ENCODE results near the gene EVPLL.
"Not testable (repeated sequence)": the region's sequence is repeated elsewhere in the genome, so short reads cannot be mapped to it uniquely, and the experiment has no call there.

The EVPLL gene

GRCh38 chr17:18377437-18378204 is at the start of gene EVPLL:
TSS of gene EVPLL (plus strand) at chr17:18377778. CDS start at chr17:18380938, 3,160 bp downstream.
- no peak for FAIRE-seq

- no peak for FAIRE-seq
Measured at GRCh38 chr17:18328643-18329204, 48.9 kb upstream of the EVPLL start.

- FAIRE-seq = no peak
Measured at GRCh38 chr17:18331879-18332278, 45.7 kb upstream of the EVPLL start.

GRCh38 chr17:18332909-18333489 is 44.6 kb upstream of the EVPLL start:
- FAIRE-seq = no peak

- not testable (repeated sequence) for FAIRE-seq
Measured at GRCh38 chr17:18338158-18338557, 39.4 kb upstream of the EVPLL start.

GRCh38 chr17:18339933-18340332 is 37.6 kb upstream of the EVPLL start:
- FAIRE-seq = no peak

- FAIRE-seq = no peak
Measured at GRCh38 chr17:18344021-18344420, 33.6 kb upstream of the EVPLL start.

GRCh38 chr17:18353541-18353940 is 24.0 kb upstream of the EVPLL start:
- FAIRE-seq = no peak

GRCh38 chr17:18356624-18357023 is 21.0 kb upstream of the EVPLL start:
- no peak for FAIRE-seq

GRCh38 chr17:18360518-18360917 is 17.1 kb upstream of the EVPLL start:
- FAIRE-seq = no peak

- FAIRE-seq = no peak
Measured at GRCh38 chr17:18361837-18362697, 15.5 kb upstream of the EVPLL start.

GRCh38 chr17:18362698-18363100 is 14.9 kb upstream of the EVPLL start:
- FAIRE-seq = no peak

- FAIRE-seq = peak; percentile 73
Measured at GRCh38 chr17:18363101-18364049, 14.2 kb upstream of the EVPLL start, which contains the start of gene SHMT1. TSS of gene SHMT1 (minus strand) at chr17:18363550. CDS start at chr17:18355981, 7,569 bp downstream.

GRCh38 chr17:18364166-18364565 is 13.4 kb upstream of the EVPLL start:
- no peak for FAIRE-seq

- FAIRE-seq = no peak
Measured at GRCh38 chr17:18368946-18369345, 8.6 kb upstream of the EVPLL start.

- no peak for FAIRE-seq
Measured at GRCh38 chr17:18370761-18371160, 6.8 kb upstream of the EVPLL start.

- no peak for FAIRE-seq
Measured at GRCh38 chr17:18371455-18371854, 6.1 kb upstream of the EVPLL start.

GRCh38 chr17:18373181-18373580 is 4.4 kb upstream of the EVPLL start:
- FAIRE-seq = not testable (repeated sequence)

GRCh38 chr17:18374216-18374615 is 3.4 kb upstream of the EVPLL start:
- no peak for FAIRE-seq

- no peak for FAIRE-seq
Measured at GRCh38 chr17:18378205-18378505, 577 bp downstream of the EVPLL start.

- not testable (repeated sequence) for FAIRE-seq
Measured at GRCh38 chr17:18378614-18379013, 1.0 kb downstream of the EVPLL start.

Measured in A204.1 (cell line).